ENCODE results near the gene MAP3K5.

Gene MAP3K5

GRCh38 chr6:136782021-136782770 lies 10.1 kb downstream of the MAP3K5 start:
- H3K4me1 ChIP-seq (ENCODE audit: control insufficient read depth, insufficient read depth, low read length), result peaks cover under 1% of the 10 kb centered on the region
- no peak overlapping the region for H3K4me3 ChIP-seq (ENCODE audit: low read length)
- no peaks in the 10 kb centered on the region for H3K9me3 ChIP-seq (ENCODE audit: control insufficient read depth, low read length)
- no peaks in the 10 kb centered on the region for H3K27me3 ChIP-seq (replicated peaks; ENCODE audit: control insufficient read depth, insufficient read depth, low read length)
- no peak overlapping the region for H3K9ac ChIP-seq (ENCODE audit: low read length)
- no peaks in the 10 kb centered on the region for H3K36me3 ChIP-seq (ENCODE audit: control insufficient read depth, insufficient read depth, low read length, severe bottlenecking)
- peak; percentile 63 for DNase-seq (ENCODE audit: low read depth)

- no peak for DNase-seq (ENCODE audit: low read depth)
- Histone ChIP-seq H3K9ac (ENCODE audit: low read length) (no peak overlapping the region), H3K27me3 (replicated peaks; ENCODE audit: control insufficient read depth, insufficient read depth, low read length) (no peaks in the 10 kb centered on the region), H3K36me3 (ENCODE audit: control insufficient read depth, insufficient read depth, low read length, severe bottlenecking) (no peaks in the 10 kb centered on the region), H3K4me3 (ENCODE audit: low read length) (no peak overlapping the region), H3K4me1 (ENCODE audit: control insufficient read depth, insufficient read depth, low read length) (no peaks in the 10 kb centered on the region), H3K9me3 (ENCODE audit: control insufficient read depth, low read length) (no peaks in the 10 kb centered on the region)
Observed at GRCh38 chr6:136780972-136781371, 11.3 kb downstream of the MAP3K5 start.

- Histone ChIP-seq H3K4me1 (ENCODE audit: control insufficient read depth, insufficient read depth, low read length) (peaks cover 10% of the 10 kb centered on the region), H3K9ac (ENCODE audit: low read length) (no peak overlapping the region), H3K4me3 (ENCODE audit: low read length) (no peak overlapping the region), H3K27me3 (replicated peaks; ENCODE audit: control insufficient read depth, insufficient read depth, low read length) (no peaks in the 10 kb centered on the region), H3K36me3 (ENCODE audit: control insufficient read depth, insufficient read depth, low read length, severe bottlenecking) (no peaks in the 10 kb centered on the region), H3K9me3 (ENCODE audit: control insufficient read depth, low read length) (no peaks in the 10 kb centered on the region)
- DNase-seq (ENCODE audit: low read depth), result no peak
Observed at GRCh38 chr6:136779682-136780081, 12.6 kb downstream of the MAP3K5 start.

- Histone ChIP-seq H3K9me3 (ENCODE audit: control insufficient read depth, low read length) (no peaks in the 10 kb centered on the region), H3K4me3 (ENCODE audit: low read length) (no peak overlapping the region), H3K4me1 (ENCODE audit: control insufficient read depth, insufficient read depth, low read length) (peaks cover 19% of the 10 kb centered on the region), H3K36me3 (ENCODE audit: control insufficient read depth, insufficient read depth, low read length, severe bottlenecking) (no peaks in the 10 kb centered on the region), H3K9ac (ENCODE audit: low read length) (no peak overlapping the region), H3K27me3 (replicated peaks; ENCODE audit: control insufficient read depth, insufficient read depth, low read length) (no peaks in the 10 kb centered on the region)
- no peak for DNase-seq (ENCODE audit: low read depth)
Observed at GRCh38 chr6:136777651-136778050, 14.6 kb downstream of the MAP3K5 start.

- no peaks in the 10 kb centered on the region for H3K9me3 ChIP-seq (ENCODE audit: control insufficient read depth, low read length)
- DNase-seq (ENCODE audit: low read depth), result peak; percentile 47
Observed at GRCh38 chr6:136775548-136775947, 16.7 kb downstream of the MAP3K5 start.

GRCh38 chr6:136775081-136775480 lies 17.2 kb downstream of the MAP3K5 start:
- H3K4me1 ChIP-seq (ENCODE audit: control insufficient read depth, insufficient read depth, low read length), result peaks cover 23% of the 10 kb centered on the region
- no peaks in the 10 kb centered on the region for H3K36me3 ChIP-seq (ENCODE audit: control insufficient read depth, insufficient read depth, low read length, severe bottlenecking)
- no peak overlapping the region for H3K9ac ChIP-seq (ENCODE audit: low read length)
- no peaks in the 10 kb centered on the region for H3K27me3 ChIP-seq (replicated peaks; ENCODE audit: control insufficient read depth, insufficient read depth, low read length)
- H3K4me3 ChIP-seq (ENCODE audit: low read length), result no peak overlapping the region
- H3K9me3 ChIP-seq (ENCODE audit: control insufficient read depth, low read length), result no peaks in the 10 kb centered on the region
- DNase-seq (ENCODE audit: low read depth), result no peak

More at GRCh38 chr6:136775548-136775947, 16.7 kb downstream of the MAP3K5 start:
- H3K4me1 ChIP-seq (ENCODE audit: control insufficient read depth, insufficient read depth, low read length), result peaks cover 23% of the 10 kb centered on the region
- H3K27me3 ChIP-seq (replicated peaks; ENCODE audit: control insufficient read depth, insufficient read depth, low read length), result no peaks in the 10 kb centered on the region
- H3K36me3 ChIP-seq (ENCODE audit: control insufficient read depth, insufficient read depth, low read length, severe bottlenecking), result no peaks in the 10 kb centered on the region
- no peak overlapping the region for H3K4me3 ChIP-seq (ENCODE audit: low read length)
- no peak overlapping the region for H3K9ac ChIP-seq (ENCODE audit: low read length)

- Histone ChIP-seq H3K27me3 (replicated peaks; ENCODE audit: control insufficient read depth, insufficient read depth, low read length) (no peaks in the 10 kb centered on the region), H3K9me3 (ENCODE audit: control insufficient read depth, low read length) (no peaks in the 10 kb centered on the region), H3K4me1 (ENCODE audit: control insufficient read depth, insufficient read depth, low read length) (peaks cover 23% of the 10 kb centered on the region), H3K36me3 (ENCODE audit: control insufficient read depth, insufficient read depth, low read length, severe bottlenecking) (no peaks in the 10 kb centered on the region), H3K9ac (ENCODE audit: low read length) (no peak overlapping the region), H3K4me3 (ENCODE audit: low read length) (peak overlapping the region; percentile 13)
- peak; percentile 94 for DNase-seq (ENCODE audit: low read depth)
Observed at GRCh38 chr6:136774228-136775041, 17.8 kb downstream of the MAP3K5 start.

- Histone ChIP-seq H3K9me3 (ENCODE audit: control insufficient read depth, low read length) (no peaks in the 10 kb centered on the region), H3K36me3 (ENCODE audit: control insufficient read depth, insufficient read depth, low read length, severe bottlenecking) (no peaks in the 10 kb centered on the region), H3K4me1 (ENCODE audit: control insufficient read depth, insufficient read depth, low read length) (peaks cover 23% of the 10 kb centered on the region), H3K27me3 (replicated peaks; ENCODE audit: control insufficient read depth, insufficient read depth, low read length) (no peaks in the 10 kb centered on the region), H3K4me3 (ENCODE audit: low read length) (no peak overlapping the region), H3K9ac (ENCODE audit: low read length) (no peak overlapping the region)
- no peak for DNase-seq (ENCODE audit: low read depth)
Observed at GRCh38 chr6:136773473-136773796, 18.8 kb downstream of the MAP3K5 start.

- no peak for DNase-seq (ENCODE audit: low read depth)
- no peaks in the 10 kb centered on the region for H3K27me3 ChIP-seq (replicated peaks; ENCODE audit: control insufficient read depth, insufficient read depth, low read length)
- no peak overlapping the region for H3K9ac ChIP-seq (ENCODE audit: low read length)
- no peaks in the 10 kb centered on the region for H3K36me3 ChIP-seq (ENCODE audit: control insufficient read depth, insufficient read depth, low read length, severe bottlenecking)
- H3K4me3 ChIP-seq (ENCODE audit: low read length), result no peak overlapping the region
- H3K4me1 ChIP-seq (ENCODE audit: control insufficient read depth, insufficient read depth, low read length), result peaks cover 24% of the 10 kb centered on the region
- no peaks in the 10 kb centered on the region for H3K9me3 ChIP-seq (ENCODE audit: control insufficient read depth, low read length)
Observed at GRCh38 chr6:136772685-136773472, 19.4 kb downstream of the MAP3K5 start.

GRCh38 chr6:136771306-136771705 lies 21.0 kb downstream of the MAP3K5 start:
- Histone ChIP-seq H3K9ac (ENCODE audit: low read length) (no peak overlapping the region), H3K4me3 (ENCODE audit: low read length) (no peak overlapping the region), H3K4me1 (ENCODE audit: control insufficient read depth, insufficient read depth, low read length) (peaks cover 30% of the 10 kb centered on the region), H3K36me3 (ENCODE audit: control insufficient read depth, insufficient read depth, low read length, severe bottlenecking) (no peaks in the 10 kb centered on the region), H3K27me3 (replicated peaks; ENCODE audit: control insufficient read depth, insufficient read depth, low read length) (no peaks in the 10 kb centered on the region), H3K9me3 (ENCODE audit: control insufficient read depth, low read length) (no peaks in the 10 kb centered on the region)
- no peak for DNase-seq (ENCODE audit: low read depth)

- H3K4me1 ChIP-seq (ENCODE audit: control insufficient read depth, insufficient read depth, low read length), result peaks cover 28% of the 10 kb centered on the region
- no peak for DNase-seq (ENCODE audit: low read depth)
- H3K27me3 ChIP-seq (replicated peaks; ENCODE audit: control insufficient read depth, insufficient read depth, low read length), result no peaks in the 10 kb centered on the region
- H3K9ac ChIP-seq (ENCODE audit: low read length), result no peak overlapping the region
- no peaks in the 10 kb centered on the region for H3K36me3 ChIP-seq (ENCODE audit: control insufficient read depth, insufficient read depth, low read length, severe bottlenecking)
- no peaks in the 10 kb centered on the region for H3K9me3 ChIP-seq (ENCODE audit: control insufficient read depth, low read length)
- H3K4me3 ChIP-seq (ENCODE audit: low read length), result no peak overlapping the region
Observed at GRCh38 chr6:136769759-136770158, 22.5 kb downstream of the MAP3K5 start.

All from adipocyte (in vitro differentiated cells).